Measurements from ENCODE around the gene FAM184A.

DNA sequence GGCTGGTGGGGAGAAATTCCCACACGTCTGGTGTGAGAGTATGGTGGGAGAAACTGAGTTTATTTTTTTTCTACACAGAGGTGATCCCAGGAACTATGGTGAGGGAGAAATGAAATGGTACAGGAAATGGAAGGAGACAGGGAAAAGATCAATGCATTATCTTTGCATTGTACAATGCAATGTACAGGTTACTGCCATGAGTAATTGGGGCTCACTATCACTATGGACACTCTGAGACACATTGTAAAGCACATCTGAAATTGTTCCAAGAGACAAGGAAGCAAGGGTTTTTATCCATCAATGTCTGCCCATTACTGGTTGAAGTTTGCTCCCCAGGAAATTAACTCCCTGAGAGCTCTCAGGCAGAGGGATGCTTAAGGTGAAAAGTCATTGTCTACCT lies 21.7 kb upstream of the FAM184A start:
- TF ChIP-seq NANOG (IDR thresholded peaks at IDR 0.05; ENCODE audit: borderline replicate concordance) (no peak), POLR2AphosphoS5 (IDR thresholded peaks at IDR 0.05; ENCODE audit: low read depth) (no peak), EZH2 (IDR thresholded peaks at IDR 0.05; ENCODE audit: low read depth, unreplicated experiment) (no peak), JUNB (IDR thresholded peaks at IDR 0.05; ENCODE audit: unreplicated experiment) (no peak), CREB1 (CRISPR knock-in tag; IDR thresholded peaks at IDR 0.05; ENCODE audit: low read depth) (no peak), EZH2phosphoT487 (IDR thresholded peaks at IDR 0.05; ENCODE audit: unreplicated experiment) (no peak), ZNF462 (CRISPR knock-in tag; IDR thresholded peaks at IDR 0.05) (no peak), ZNF114 (CRISPR knock-in tag; IDR thresholded peaks at IDR 0.05) (no peak), ETS1 (IDR thresholded peaks at IDR 0.05) (no peak)
- TF ChIP-seq, protein P1, sequence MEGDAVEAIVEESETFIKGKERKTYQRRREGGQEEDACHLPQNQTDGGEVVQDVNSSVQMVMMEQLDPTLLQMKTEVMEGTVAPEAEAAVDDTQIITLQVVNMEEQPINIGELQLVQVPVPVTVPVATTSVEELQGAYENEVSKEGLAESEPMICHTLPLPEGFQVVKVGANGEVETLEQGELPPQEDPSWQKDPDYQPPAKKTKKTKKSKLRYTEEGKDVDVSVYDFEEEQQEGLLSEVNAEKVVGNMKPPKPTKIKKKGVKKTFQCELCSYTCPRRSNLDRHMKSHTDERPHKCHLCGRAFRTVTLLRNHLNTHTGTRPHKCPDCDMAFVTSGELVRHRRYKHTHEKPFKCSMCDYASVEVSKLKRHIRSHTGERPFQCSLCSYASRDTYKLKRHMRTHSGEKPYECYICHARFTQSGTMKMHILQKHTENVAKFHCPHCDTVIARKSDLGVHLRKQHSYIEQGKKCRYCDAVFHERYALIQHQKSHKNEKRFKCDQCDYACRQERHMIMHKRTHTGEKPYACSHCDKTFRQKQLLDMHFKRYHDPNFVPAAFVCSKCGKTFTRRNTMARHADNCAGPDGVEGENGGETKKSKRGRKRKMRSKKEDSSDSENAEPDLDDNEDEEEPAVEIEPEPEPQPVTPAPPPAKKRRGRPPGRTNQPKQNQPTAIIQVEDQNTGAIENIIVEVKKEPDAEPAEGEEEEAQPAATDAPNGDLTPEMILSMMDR (conservative IDR thresholded peaks at IDR 0.05; ENCODE audit: low read depth in 2 of 2), result no peak
- TF ChIP-seq, protein P2, sequence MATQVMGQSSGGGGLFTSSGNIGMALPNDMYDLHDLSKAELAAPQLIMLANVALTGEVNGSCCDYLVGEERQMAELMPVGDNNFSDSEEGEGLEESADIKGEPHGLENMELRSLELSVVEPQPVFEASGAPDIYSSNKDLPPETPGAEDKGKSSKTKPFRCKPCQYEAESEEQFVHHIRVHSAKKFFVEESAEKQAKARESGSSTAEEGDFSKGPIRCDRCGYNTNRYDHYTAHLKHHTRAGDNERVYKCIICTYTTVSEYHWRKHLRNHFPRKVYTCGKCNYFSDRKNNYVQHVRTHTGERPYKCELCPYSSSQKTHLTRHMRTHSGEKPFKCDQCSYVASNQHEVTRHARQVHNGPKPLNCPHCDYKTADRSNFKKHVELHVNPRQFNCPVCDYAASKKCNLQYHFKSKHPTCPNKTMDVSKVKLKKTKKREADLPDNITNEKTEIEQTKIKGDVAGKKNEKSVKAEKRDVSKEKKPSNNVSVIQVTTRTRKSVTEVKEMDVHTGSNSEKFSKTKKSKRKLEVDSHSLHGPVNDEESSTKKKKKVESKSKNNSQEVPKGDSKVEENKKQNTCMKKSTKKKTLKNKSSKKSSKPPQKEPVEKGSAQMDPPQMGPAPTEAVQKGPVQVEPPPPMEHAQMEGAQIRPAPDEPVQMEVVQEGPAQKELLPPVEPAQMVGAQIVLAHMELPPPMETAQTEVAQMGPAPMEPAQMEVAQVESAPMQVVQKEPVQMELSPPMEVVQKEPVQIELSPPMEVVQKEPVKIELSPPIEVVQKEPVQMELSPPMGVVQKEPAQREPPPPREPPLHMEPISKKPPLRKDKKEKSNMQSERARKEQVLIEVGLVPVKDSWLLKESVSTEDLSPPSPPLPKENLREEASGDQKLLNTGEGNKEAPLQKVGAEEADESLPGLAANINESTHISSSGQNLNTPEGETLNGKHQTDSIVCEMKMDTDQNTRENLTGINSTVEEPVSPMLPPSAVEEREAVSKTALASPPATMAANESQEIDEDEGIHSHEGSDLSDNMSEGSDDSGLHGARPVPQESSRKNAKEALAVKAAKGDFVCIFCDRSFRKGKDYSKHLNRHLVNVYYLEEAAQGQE (IDR thresholded peaks at IDR 0.05; ENCODE audit: unreplicated experiment), result no peak

Data from GM23338 (cell line).